ENCODE data around the gene NDUFA8.

DNA sequence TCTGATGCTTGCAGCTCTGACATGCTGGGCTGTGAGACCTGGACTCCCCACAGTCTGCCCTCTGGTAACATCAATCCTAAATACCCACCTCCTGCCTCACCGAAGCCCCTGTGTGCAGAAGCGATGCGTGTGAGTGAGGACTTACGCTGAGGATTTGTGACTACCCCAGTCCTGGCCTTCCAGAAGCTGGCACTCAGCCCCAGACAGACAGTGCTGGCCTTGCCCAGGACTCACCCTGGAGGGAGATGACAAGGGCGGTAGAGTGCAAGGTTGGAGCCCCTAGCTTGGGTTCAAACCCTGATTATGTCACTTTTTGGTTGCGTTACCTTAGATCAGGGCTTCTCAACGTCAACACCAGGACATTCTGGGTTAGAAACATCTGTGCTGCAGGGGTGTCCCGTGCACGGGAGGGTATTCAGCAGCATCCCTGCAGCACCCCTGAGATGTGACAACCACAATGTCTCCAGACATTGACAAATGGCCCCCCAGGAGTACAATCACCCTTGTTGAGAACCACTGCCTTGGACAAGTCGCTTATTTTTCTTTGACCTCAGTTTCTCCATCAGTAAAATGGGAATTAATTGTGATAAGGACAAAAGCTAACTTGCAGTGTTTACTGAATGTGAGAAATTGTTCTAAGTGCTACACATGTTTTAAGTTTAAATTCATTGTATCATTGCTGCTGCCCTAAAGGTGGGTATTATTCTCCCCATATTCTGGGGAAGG lies 43.0 kb downstream of the NDUFA8 start:
- TF ChIP-seq, protein P1, sequence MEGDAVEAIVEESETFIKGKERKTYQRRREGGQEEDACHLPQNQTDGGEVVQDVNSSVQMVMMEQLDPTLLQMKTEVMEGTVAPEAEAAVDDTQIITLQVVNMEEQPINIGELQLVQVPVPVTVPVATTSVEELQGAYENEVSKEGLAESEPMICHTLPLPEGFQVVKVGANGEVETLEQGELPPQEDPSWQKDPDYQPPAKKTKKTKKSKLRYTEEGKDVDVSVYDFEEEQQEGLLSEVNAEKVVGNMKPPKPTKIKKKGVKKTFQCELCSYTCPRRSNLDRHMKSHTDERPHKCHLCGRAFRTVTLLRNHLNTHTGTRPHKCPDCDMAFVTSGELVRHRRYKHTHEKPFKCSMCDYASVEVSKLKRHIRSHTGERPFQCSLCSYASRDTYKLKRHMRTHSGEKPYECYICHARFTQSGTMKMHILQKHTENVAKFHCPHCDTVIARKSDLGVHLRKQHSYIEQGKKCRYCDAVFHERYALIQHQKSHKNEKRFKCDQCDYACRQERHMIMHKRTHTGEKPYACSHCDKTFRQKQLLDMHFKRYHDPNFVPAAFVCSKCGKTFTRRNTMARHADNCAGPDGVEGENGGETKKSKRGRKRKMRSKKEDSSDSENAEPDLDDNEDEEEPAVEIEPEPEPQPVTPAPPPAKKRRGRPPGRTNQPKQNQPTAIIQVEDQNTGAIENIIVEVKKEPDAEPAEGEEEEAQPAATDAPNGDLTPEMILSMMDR (IDR thresholded peaks at IDR 0.05): no peak
- TF ChIP-seq POLR2A (IDR thresholded peaks at IDR 0.05) (no peak), EP300 (IDR thresholded peaks at IDR 0.05; ENCODE audit: low read depth) (no peak), POLR2AphosphoS5 (IDR thresholded peaks at IDR 0.05) (no peak)

All from transverse colon (tissue), 4 donors.